PFSK-1 (cell line): ENCODE measurements around the gene RBM20.

Source experiments
- POLR2AphosphoS5 ChIP-seq: IDR thresholded peaks from 2 replicates; pipeline ENCODE4 v1.6.1; 2012; ENCODE audit warnings: low read depth, mild to moderate bottlenecking, control low read depth, low read length, moderate library complexity
- REST ChIP-seq, 2 experiments: IDR thresholded peaks; 2 replicates each; pipeline versions ENCODE4 v1.6.1 to v1.8.0; 2011 to 2012; ENCODE audit warnings: low read depth in 2 of 2, low read length in 2 of 2, control low read depth in 1 of 2, inconsistent platforms in 1 of 2, mild to moderate bottlenecking in 1 of 2, moderate library complexity in 1 of 2; ENCODE audit not compliant: insufficient read depth in 1 of 2
- SIN3A ChIP-seq: IDR thresholded peaks from 2 replicates; pipeline ENCODE4 v1.6.1; 2012; ENCODE audit warnings: mild to moderate bottlenecking, low read length, moderate library complexity, borderline replicate concordance; ENCODE audit not compliant: insufficient read depth
- TAF1 ChIP-seq: IDR thresholded peaks from 2 replicates; pipeline ENCODE4 v1.6.1; 2012; ENCODE audit warnings: low read length, control low read depth, borderline replicate concordance; ENCODE audit not compliant: insufficient read depth

GRCh38 chr10:110758128-110758765, 114.1 kb downstream of the RBM20 start:
- TF ChIP-seq POLR2AphosphoS5 (no peak), SIN3A (no peak), REST (IDR thresholded peaks at IDR 0.05; ENCODE audit: insufficient read depth in 1 of 2, low read depth in 2 of 2, low read length in 2 of 2) (no peak), TAF1 (no peak)
